Endothelial cell of umbilical vein (primary cell): ENCODE results near the gene RBM18. TPM values are rescaled to one million over a fixed set of nuclear protein-coding genes. Genes with fewer than 3 reads are reported as not detected.

ENCODE experiments used
- BruUV-seq: library from RNA; stranded (reverse); fragments of 400-500 nt; replicated peaks from 2 replicates; lab custom pipeline; 2021; lab: Mats Ljungman, UMichigan
- CTCF ChIA-PET: fragments of 300-600, 350-600 bp; sonication (Branson Sonifier 250); formaldehyde crosslinking; loops from one replicate; lab custom pipeline; 2021; ENCODE audit warnings: antibody characterized with exemption, inconsistent platforms; lab: Charles Lee
- POLR2A ChIA-PET: fragments of 300-600, 350-600 bp; sonication (Branson Sonifier 250); formaldehyde crosslinking; loops from one replicate; lab custom pipeline; 2021; ENCODE audit warnings: antibody characterized with exemption, inconsistent platforms; lab: Charles Lee
- DNase-seq: peaks from one replicate; pipeline ENCODE4 v3.0.0-alpha.2; 2011; ENCODE audit warnings: low read depth, low spot score
- FAIRE-seq: peaks from 2 replicates; lab custom pipeline; 2011; peaks lifted over from hg19 to GRCh38; lab: Jason Lieb, UNC
- H2AFZ ChIP-seq: 2 replicates; pipeline ENCODE4 v1.6.0; 2012; ENCODE audit warnings: low read depth, low read length, control low read depth, inconsistent platforms
- H3K27ac ChIP-seq: 2 replicates; pipeline ENCODE4 v1.5.1; 2011; ENCODE audit warnings: low read depth, mild to moderate bottlenecking, control low read depth, low read length, moderate library complexity; ENCODE audit not compliant: insufficient read depth
- H3K27me3 ChIP-seq, 2 experiments: 2 replicates each; pipeline versions ENCODE4 v1.6.0 to v1.6.1; 2011; ENCODE audit warnings: low read length in 2 of 2, mixed read lengths in 1 of 2; ENCODE audit not compliant: control insufficient read depth in 2 of 2, insufficient read depth in 2 of 2
- H3K36me3 ChIP-seq, 2 experiments: 2 replicates in 1 of 2; 3 replicates in 1 of 2; pipeline ENCODE4 v1.5.1; 2011; ENCODE audit warnings: low read length in 2 of 2, mild to moderate bottlenecking in 1 of 2, moderate library complexity in 1 of 2; ENCODE audit not compliant: control insufficient read depth in 2 of 2, insufficient read depth in 2 of 2; ENCODE audit errors: extremely low read depth in 1 of 2
- H3K4me1 ChIP-seq: 3 replicates; pipeline ENCODE4 v1.5.1; 2011; ENCODE audit warnings: mild to moderate bottlenecking, low read length; ENCODE audit not compliant: control insufficient read depth, insufficient read depth; ENCODE audit errors: extremely low read depth
- H3K4me2 ChIP-seq: 2 replicates; pipeline ENCODE4 v1.6.1; 2011; ENCODE audit warnings: low read length, control low read depth, mixed read lengths; ENCODE audit not compliant: insufficient read depth
- H3K4me3 ChIP-seq, 3 experiments: fragments of 200-600 bp in 1 of 3; sonication (generic), shearing (Covaris generic) in 1 of 3; replicated peaks in 1 of 3; 2 replicates each; pipeline ENCODE4 v1.5.1; 2011 to 2016; ENCODE audit warnings: control low read depth in 3 of 3, low read length in 3 of 3, mild to moderate bottlenecking in 2 of 3, inconsistent platforms in 1 of 3, low read depth in 1 of 3, moderate library complexity in 1 of 3; ENCODE audit not compliant: insufficient read depth in 1 of 3
- H3K79me2 ChIP-seq: 2 replicates; pipeline ENCODE4 v1.6.0; 2012; ENCODE audit warnings: low read length, inconsistent platforms; ENCODE audit not compliant: control insufficient read depth, insufficient read depth
- H3K9ac ChIP-seq: replicated peaks from 2 replicates; pipeline ENCODE3; 2011; ENCODE audit warnings: low read length, control low read depth; ENCODE audit not compliant: insufficient read depth; ENCODE audit errors: extremely low read depth
- H3K9me1 ChIP-seq: replicated peaks from 3 replicates; pipeline ENCODE4 v1.6.0; 2011; ENCODE audit warnings: mild to moderate bottlenecking, low read length; ENCODE audit not compliant: control insufficient read depth, insufficient read depth; ENCODE audit errors: extremely low read depth
- H3K9me3 ChIP-seq: replicated peaks from 2 replicates; pipeline ENCODE4 v1.5.1; 2012; ENCODE audit warnings: low read length, inconsistent platforms; ENCODE audit not compliant: control insufficient read depth, insufficient read depth
- H4K20me1 ChIP-seq: replicated peaks from 2 replicates; pipeline ENCODE3; 2011; ENCODE audit warnings: mild to moderate bottlenecking, low read length; ENCODE audit not compliant: control insufficient read depth, insufficient read depth; ENCODE audit errors: extremely low read depth
- EZH2 ChIP-seq: IDR thresholded peaks from 2 replicates; pipeline ENCODE4 v1.6.1; 2012; ENCODE audit warnings: borderline replicate concordance, low read depth, mild to moderate bottlenecking, moderate library complexity, low read length, inconsistent platforms; ENCODE audit not compliant: severe bottlenecking
- FOS ChIP-seq: IDR thresholded peaks from 2 replicates; pipeline ENCODE4 v1.6.1; 2011; ENCODE audit warnings: mild to moderate bottlenecking, low read length, moderate library complexity, borderline replicate concordance; ENCODE audit not compliant: insufficient read depth
- GATA2 ChIP-seq: IDR thresholded peaks from 2 replicates; pipeline ENCODE4 v1.7.0; 2011; ENCODE audit warnings: low read depth, mild to moderate bottlenecking, moderate library complexity, mixed read lengths, low read length; ENCODE audit not compliant: insufficient read length, insufficient read depth
- JUN ChIP-seq: IDR thresholded peaks from 2 replicates; pipeline ENCODE4 v1.6.1; 2011; ENCODE audit warnings: borderline replicate concordance, low read depth; ENCODE audit not compliant: insufficient read length, insufficient read depth
- MYC ChIP-seq: IDR thresholded peaks from one replicate; pipeline ENCODE4 v1.6.1; 2011; ENCODE audit warnings: mild to moderate bottlenecking, low read depth, low read length
- POLR2A ChIP-seq: IDR thresholded peaks from 2 replicates; pipeline ENCODE4 v1.6.1; 2012; ENCODE audit warnings: low read depth, mild to moderate bottlenecking, control low read depth, low read length
- POLR2AphosphoS5 ChIP-seq: IDR thresholded peaks from 2 replicates; pipeline ENCODE4 v1.6.1; 2012; ENCODE audit warnings: low read depth, mild to moderate bottlenecking, control low read depth, low read length, moderate library complexity; ENCODE audit not compliant: insufficient read depth
- dilution Hi-C: fragments of 300-500 bp; cut with MboI; formaldehyde crosslinking; loops from one replicate; pipeline ENCODE4 v1.15.0; 2019; ENCODE audit warnings: low sequenced_read_pairs; ENCODE audit not compliant: extremely low pct_ligation_motif_present
- intact Hi-C: fragments of 100-400 bp; cut with micrococcal nuclease; formaldehyde crosslinking; loops from one replicate; pipeline ENCODE4 v1.10.0; 2022
- polyA plus RNA-seq, 4 experiments: library from polyadenylated mRNA; depleted of rRNA in 3 of 4; stranded (reverse) in 3 of 4; unstranded in 1 of 4; fragments of >200 nt; gene quantifications; 2 replicates each; pipeline versions ENCODE4 v1.2.1 to v1.2.3, GENCODE V29; 2011 to 2012; ENCODE audit warnings: missing spikeins in 1 of 4
- total RNA-seq: library from RNA; stranded (reverse); gene quantifications from 2 replicates; pipeline ENCODE4 v1.2.3, GENCODE V29; 2021
- TF ChIP-seq, protein P1 (sequence below): IDR thresholded peaks from 2 replicates; pipeline ENCODE4 v1.6.1; 2011; ENCODE audit not compliant: insufficient read depth, insufficient read length
- TF ChIP-seq, protein P2 (sequence below), 2 donors: IDR thresholded peaks; 1 replicate in 1 of 2; 2 replicates in 1 of 2; pipeline ENCODE4 v1.5.1; 2011; ENCODE audit warnings: low read length in 2 of 2, mild to moderate bottlenecking in 2 of 2, moderate library complexity in 2 of 2, control low read depth in 1 of 2, inconsistent platforms in 1 of 2, low read depth in 1 of 2; ENCODE audit not compliant: insufficient read depth in 1 of 2; ENCODE audit errors: extremely low read depth in 1 of 2

RBM18 gene
- total and polyA plus RNA-seq, 2 donors (not counting 3 experiments of a cell fraction or from before 2014, with no cell fraction given), result 7.9 to 26.9 TPM

DNA sequence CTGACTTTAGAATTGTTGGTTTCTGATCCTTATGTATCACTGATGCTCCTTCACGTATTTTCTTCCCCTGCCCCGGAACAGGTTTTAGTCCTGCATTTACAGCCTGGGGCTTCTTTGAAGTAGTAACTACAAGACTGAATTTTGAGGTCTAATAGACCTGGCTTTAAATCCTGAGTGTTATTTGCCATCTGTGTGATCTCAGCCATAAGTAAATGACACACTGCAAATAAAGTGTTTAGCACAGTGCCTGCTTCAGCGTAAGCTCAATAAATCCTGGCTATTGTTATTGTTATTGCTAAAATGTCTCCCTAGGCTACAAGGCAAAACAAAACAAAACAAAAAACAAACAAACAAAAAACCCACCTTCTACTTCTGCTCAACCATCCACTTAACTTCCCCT lies 20.3 kb downstream of the RBM18 start:
- ChIA-PET CTCF (no interaction called here), POLR2A (no interaction called here)
- DNase-seq (no peak), FAIRE-seq (no peak)
- intact Hi-C loops, result no loop called here
- TF ChIP-seq POLR2A (no peak), GATA2 (no peak), FOS (no peak), JUN (no peak)
- no peaks in the 10 kb centered on the region for H3K79me2 ChIP-seq
- H2AFZ ChIP-seq, result no peak overlapping the region
- H3K9ac ChIP-seq, result no peak overlapping the region
- peaks cover 15% of the 10 kb centered on the region for H3K4me1 ChIP-seq
- dilution Hi-C loops, result no loop called here
- H3K9me1 ChIP-seq, result no peaks in the 10 kb centered on the region
- H3K9me3 ChIP-seq, result no peaks in the 10 kb centered on the region
- H3K4me3 ChIP-seq, result no peak overlapping the region
- no peaks in the 10 kb centered on the region for H4K20me1 ChIP-seq
- H3K27ac ChIP-seq, result no peak overlapping the region
- H3K36me3 ChIP-seq, result peaks cover 18 to 22% of the 10 kb centered on the region in 2 experiments
- BruUV-seq, result no TSS peak
- no peaks in the 10 kb centered on the region for H3K27me3 ChIP-seq
- no peak overlapping the region for H3K4me2 ChIP-seq

DNA sequence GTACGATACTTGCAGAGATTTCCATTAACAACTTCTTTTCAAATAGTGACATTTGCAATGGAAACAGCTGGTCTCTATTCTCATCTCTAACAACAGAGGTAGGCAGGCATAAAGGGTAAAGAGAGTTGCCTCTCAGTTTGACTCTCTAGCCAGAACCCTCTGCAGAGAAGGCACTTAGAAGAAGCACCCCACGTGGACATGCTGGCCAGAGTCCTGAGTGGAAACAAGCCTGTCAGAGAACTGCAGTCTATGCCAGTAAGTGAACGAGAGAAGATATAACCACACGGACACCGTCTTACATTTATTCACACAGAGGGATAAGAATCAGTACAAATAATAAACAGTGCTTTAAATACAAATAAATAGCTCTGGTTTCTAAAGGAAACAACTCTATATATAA lies 24.9 kb downstream of the RBM18 start:
- no peak overlapping the region for H2AFZ ChIP-seq
- DNase-seq, result no peak
- H3K4me3 ChIP-seq, result no peak overlapping the region
- H3K4me2 ChIP-seq, result no peak overlapping the region
- no peaks in the 10 kb centered on the region for H3K9me3 ChIP-seq
- H3K9me1 ChIP-seq, result no peaks in the 10 kb centered on the region
- ChIA-PET POLR2A (no interaction called here), CTCF (interaction anchor here (1.2 kb wide), 1 partner anchor 111 kb away, joined by 4 read pairs; no protein-coding TSS in a partner anchor)
- H3K27ac ChIP-seq, result no peak overlapping the region
- no peaks in the 10 kb centered on the region for H4K20me1 ChIP-seq
- H3K79me2 ChIP-seq, result no peaks in the 10 kb centered on the region
- H3K36me3 ChIP-seq, result peaks cover 11 to 12% of the 10 kb centered on the region in 2 experiments
- H3K27me3 ChIP-seq, result no peaks in the 10 kb centered on the region
- no TSS peak for BruUV-seq
- TF ChIP-seq POLR2A (no peak), POLR2AphosphoS5 (no peak), JUN (no peak), EZH2 (no peak), MYC (no peak), GATA2 (no peak), FOS (no peak)
- TF ChIP-seq, protein P1, sequence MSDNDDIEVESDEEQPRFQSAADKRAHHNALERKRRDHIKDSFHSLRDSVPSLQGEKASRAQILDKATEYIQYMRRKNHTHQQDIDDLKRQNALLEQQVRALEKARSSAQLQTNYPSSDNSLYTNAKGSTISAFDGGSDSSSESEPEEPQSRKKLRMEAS, result no peak
- TF ChIP-seq, protein P2, sequence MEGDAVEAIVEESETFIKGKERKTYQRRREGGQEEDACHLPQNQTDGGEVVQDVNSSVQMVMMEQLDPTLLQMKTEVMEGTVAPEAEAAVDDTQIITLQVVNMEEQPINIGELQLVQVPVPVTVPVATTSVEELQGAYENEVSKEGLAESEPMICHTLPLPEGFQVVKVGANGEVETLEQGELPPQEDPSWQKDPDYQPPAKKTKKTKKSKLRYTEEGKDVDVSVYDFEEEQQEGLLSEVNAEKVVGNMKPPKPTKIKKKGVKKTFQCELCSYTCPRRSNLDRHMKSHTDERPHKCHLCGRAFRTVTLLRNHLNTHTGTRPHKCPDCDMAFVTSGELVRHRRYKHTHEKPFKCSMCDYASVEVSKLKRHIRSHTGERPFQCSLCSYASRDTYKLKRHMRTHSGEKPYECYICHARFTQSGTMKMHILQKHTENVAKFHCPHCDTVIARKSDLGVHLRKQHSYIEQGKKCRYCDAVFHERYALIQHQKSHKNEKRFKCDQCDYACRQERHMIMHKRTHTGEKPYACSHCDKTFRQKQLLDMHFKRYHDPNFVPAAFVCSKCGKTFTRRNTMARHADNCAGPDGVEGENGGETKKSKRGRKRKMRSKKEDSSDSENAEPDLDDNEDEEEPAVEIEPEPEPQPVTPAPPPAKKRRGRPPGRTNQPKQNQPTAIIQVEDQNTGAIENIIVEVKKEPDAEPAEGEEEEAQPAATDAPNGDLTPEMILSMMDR (IDR thresholded peaks at IDR 0.05; ENCODE audit: extremely low read depth in 1 of 2, insufficient read depth in 1 of 2, low read depth in 1 of 2, low read length in 2 of 2), result no peak
- intact Hi-C loops (no loop called here), dilution Hi-C loops (no loop called here)
- H3K9ac ChIP-seq, result no peak overlapping the region
- no peaks in the 10 kb centered on the region for H3K4me1 ChIP-seq
- FAIRE-seq, result no peak
